H1 (cell line): Measurements from ENCODE around the gene TIGD6.

Experiments
- BACH1 ChIP-seq: IDR thresholded peaks from 2 replicates; pipeline ENCODE4 v1.6.1; 2012; ENCODE audit warnings: low read length, improper control_type of control experiment
- CBX8 ChIP-seq: fragments of 300-800, 300-1000 bp; sonication (generic); IDR thresholded peaks from 2 replicates; pipeline ENCODE4 v1.7.1; 2016; ENCODE audit warnings: low read depth, low read length, borderline replicate concordance
- CTCF ChIP-seq, 3 experiments: IDR thresholded peaks; 1 replicate in 2 of 3; 2 replicates in 1 of 3; pipeline versions ENCODE4 v1.5.1 to v1.6.1; 2011; ENCODE audit warnings: low read length in 3 of 3, mild to moderate bottlenecking in 3 of 3, inconsistent platforms in 2 of 3, low read depth in 1 of 3, moderate library complexity in 1 of 3; ENCODE audit not compliant: insufficient read depth in 1 of 3; ENCODE audit errors: control extremely low read depth in 1 of 3
- EZH2 ChIP-seq: fragments of 200-600 bp; sonication (generic); IDR thresholded peaks from 2 replicates; pipeline ENCODE4 v1.7.1; 2012; ENCODE audit warnings: low read depth, mild to moderate bottlenecking, moderate library complexity, low read length, inconsistent platforms; ENCODE audit not compliant: severe bottlenecking
- GABPA ChIP-seq: IDR thresholded peaks from 2 replicates; pipeline ENCODE4 v1.6.1; 2011; ENCODE audit warnings: mild to moderate bottlenecking, low read length, moderate library complexity, borderline replicate concordance; ENCODE audit not compliant: insufficient read depth
- KDM1A ChIP-seq: fragments of 200-600, 300-600 bp; sonication (generic); IDR thresholded peaks from 2 replicates; pipeline ENCODE4 v1.7.1; 2016; ENCODE audit warnings: mild to moderate bottlenecking, low read length, borderline replicate concordance
- POLR2AphosphoS5 ChIP-seq: IDR thresholded peaks from 2 replicates; pipeline ENCODE4 v1.6.1; 2011; ENCODE audit warnings: low read depth, low read length

GRCh38 chr5:150024346-150024984 is 24.0 kb upstream of the TIGD6 start:
- TF ChIP-seq CTCF (IDR thresholded peaks at IDR 0.05; ENCODE audit: control extremely low read depth in 1 of 3, insufficient read depth in 1 of 3, low read depth in 1 of 3, low read length in 3 of 3) = no peak
- TF ChIP-seq CBX8 = no peak
- no peak for TF ChIP-seq BACH1
- no peak for TF ChIP-seq EZH2
- no peak for TF ChIP-seq GABPA
- TF ChIP-seq KDM1A = no peak
- TF ChIP-seq POLR2AphosphoS5 = no peak
